ENCODE measurements around the gene ARHGEF4. TPM values are rescaled to one million over a fixed set of nuclear protein-coding genes. Genes with fewer than 3 reads are reported as not detected.

Gene ARHGEF4
- total RNA-seq, 1 donor from 2014 or later: 4.8 TPM

DNA sequence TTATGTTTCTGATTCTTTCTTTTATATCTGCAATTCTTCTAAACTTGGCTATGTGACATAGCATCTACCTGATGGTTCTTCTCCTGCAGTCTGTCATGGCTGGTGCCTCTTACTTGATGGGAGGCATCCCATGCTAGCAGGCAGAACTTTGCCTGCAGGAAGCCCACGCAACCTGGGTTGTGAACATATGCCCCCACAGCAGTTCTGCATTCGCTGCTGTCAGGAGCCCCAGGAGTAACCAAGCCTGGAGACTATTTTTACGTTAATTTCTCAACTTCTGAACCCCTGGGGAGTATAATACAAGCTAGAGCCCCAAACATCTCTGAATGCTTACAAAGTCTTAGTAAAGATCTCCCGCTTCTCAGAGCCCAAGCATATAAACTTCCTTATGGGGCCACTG, 244.5 kb downstream of the ARHGEF4 start:
- Histone ChIP-seq H3K4me3 (ENCODE audit: insufficient read depth, low read depth, low read length) (no peak overlapping the region), H3K27me3 (ENCODE audit: insufficient read depth, low read length) (no peaks in the 10 kb centered on the region), H3K9me3 (ENCODE audit: insufficient read depth, low read depth, low read length) (no peaks in the 10 kb centered on the region), H4K20me1 (ENCODE audit: insufficient read depth, low read length) (peaks cover 84% of the 10 kb centered on the region), H3K36me3 (ENCODE audit: insufficient read depth, low read length) (peaks cover 51% of the 10 kb centered on the region), H3K79me2 (ENCODE audit: insufficient read depth, low read length) (peaks cover 93% of the 10 kb centered on the region), H3K4me1 (ENCODE audit: insufficient read depth, low read length) (no peaks in the 10 kb centered on the region), H2AFZ (ENCODE audit: low read depth, low read length) (no peak overlapping the region), H3K9ac (ENCODE audit: low read length) (no peak overlapping the region), H3K27ac (ENCODE audit: low read depth, low read length) (no peak overlapping the region), H3K4me2 (ENCODE audit: low read length) (no peak overlapping the region)
- DNase-seq (ENCODE audit: low read depth): no peak
- H3K4me1 Mint-ChIP-seq (ENCODE audit: low read depth, unreplicated experiment): peaks cover 9% of the 10 kb centered on the region
- H3K27ac Mint-ChIP-seq (ENCODE audit: unreplicated experiment): no peak overlapping the region
- no peaks in the 10 kb centered on the region for H3K9me3 Mint-ChIP-seq (ENCODE audit: unreplicated experiment)
- no peak for TF ChIP-seq EZH2 (IDR thresholded peaks at IDR 0.05; ENCODE audit: insufficient read depth, low read length)
- TF ChIP-seq, protein P1, sequence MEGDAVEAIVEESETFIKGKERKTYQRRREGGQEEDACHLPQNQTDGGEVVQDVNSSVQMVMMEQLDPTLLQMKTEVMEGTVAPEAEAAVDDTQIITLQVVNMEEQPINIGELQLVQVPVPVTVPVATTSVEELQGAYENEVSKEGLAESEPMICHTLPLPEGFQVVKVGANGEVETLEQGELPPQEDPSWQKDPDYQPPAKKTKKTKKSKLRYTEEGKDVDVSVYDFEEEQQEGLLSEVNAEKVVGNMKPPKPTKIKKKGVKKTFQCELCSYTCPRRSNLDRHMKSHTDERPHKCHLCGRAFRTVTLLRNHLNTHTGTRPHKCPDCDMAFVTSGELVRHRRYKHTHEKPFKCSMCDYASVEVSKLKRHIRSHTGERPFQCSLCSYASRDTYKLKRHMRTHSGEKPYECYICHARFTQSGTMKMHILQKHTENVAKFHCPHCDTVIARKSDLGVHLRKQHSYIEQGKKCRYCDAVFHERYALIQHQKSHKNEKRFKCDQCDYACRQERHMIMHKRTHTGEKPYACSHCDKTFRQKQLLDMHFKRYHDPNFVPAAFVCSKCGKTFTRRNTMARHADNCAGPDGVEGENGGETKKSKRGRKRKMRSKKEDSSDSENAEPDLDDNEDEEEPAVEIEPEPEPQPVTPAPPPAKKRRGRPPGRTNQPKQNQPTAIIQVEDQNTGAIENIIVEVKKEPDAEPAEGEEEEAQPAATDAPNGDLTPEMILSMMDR (IDR thresholded peaks at IDR 0.05; ENCODE audit: insufficient read depth, low read depth, low read length): no peak
- no peak overlapping the region for H3K4me3 Mint-ChIP-seq (ENCODE audit: unreplicated experiment)
- no peaks in the 10 kb centered on the region for H3K27me3 Mint-ChIP-seq (ENCODE audit: low read depth, unreplicated experiment)
- no peak for FAIRE-seq
- peaks cover 13% of the 10 kb centered on the region for H3K36me3 Mint-ChIP-seq (ENCODE audit: low read depth, unreplicated experiment)

DNA sequence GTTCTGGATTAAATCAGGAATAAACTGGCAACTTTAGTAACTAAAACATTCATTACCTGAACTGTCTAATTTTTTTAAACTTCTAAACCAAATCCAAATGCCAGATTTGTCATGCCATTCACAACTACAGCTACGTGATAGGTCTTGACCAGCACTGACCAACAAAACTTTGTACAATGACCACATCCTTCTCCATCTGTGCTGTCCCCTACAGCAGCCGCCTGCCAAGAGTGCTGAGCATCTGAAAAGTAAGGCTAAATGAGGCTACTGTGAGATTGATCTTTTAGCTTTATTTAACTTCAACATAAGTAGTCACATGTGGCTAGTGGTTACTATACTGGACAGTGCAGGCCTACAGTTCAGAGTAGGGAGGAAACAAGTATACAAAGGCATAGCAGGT, 248.9 kb downstream of the ARHGEF4 start:
- Mint-ChIP-seq H3K27ac (ENCODE audit: unreplicated experiment) (no peak overlapping the region), H3K27me3 (ENCODE audit: low read depth, unreplicated experiment) (no peaks in the 10 kb centered on the region), H3K9me3 (ENCODE audit: unreplicated experiment) (no peaks in the 10 kb centered on the region), H3K36me3 (ENCODE audit: low read depth, unreplicated experiment) (peaks cover 12% of the 10 kb centered on the region), H3K4me1 (ENCODE audit: low read depth, unreplicated experiment) (peaks cover 6% of the 10 kb centered on the region), H3K4me3 (ENCODE audit: unreplicated experiment) (no peak overlapping the region)
- no peaks in the 10 kb centered on the region for H3K27me3 ChIP-seq (ENCODE audit: insufficient read depth, low read length)
- TF ChIP-seq, protein P1 (IDR thresholded peaks at IDR 0.05; ENCODE audit: insufficient read depth, low read depth, low read length): no peak
- TF ChIP-seq EZH2 (IDR thresholded peaks at IDR 0.05; ENCODE audit: insufficient read depth, low read length): no peak
- H3K4me1 ChIP-seq (ENCODE audit: insufficient read depth, low read length): no peaks in the 10 kb centered on the region
- no peak overlapping the region for H3K9ac ChIP-seq (ENCODE audit: low read length)
- H3K79me2 ChIP-seq (ENCODE audit: insufficient read depth, low read length): peaks cover 98% of the 10 kb centered on the region
- H3K4me2 ChIP-seq (ENCODE audit: low read length): no peak overlapping the region
- H3K9me3 ChIP-seq (ENCODE audit: insufficient read depth, low read depth, low read length): no peaks in the 10 kb centered on the region
- peaks cover 29% of the 10 kb centered on the region for H3K36me3 ChIP-seq (ENCODE audit: insufficient read depth, low read length)
- FAIRE-seq: no peak
- no peak overlapping the region for H2AFZ ChIP-seq (ENCODE audit: low read depth, low read length)
- H4K20me1 ChIP-seq (ENCODE audit: insufficient read depth, low read length): peaks cover 83% of the 10 kb centered on the region
- H3K27ac ChIP-seq (ENCODE audit: low read depth, low read length): no peak overlapping the region
- no peak overlapping the region for H3K4me3 ChIP-seq (ENCODE audit: insufficient read depth, low read depth, low read length)
- DNase-seq (ENCODE audit: low read depth): peak; percentile 62

DNA sequence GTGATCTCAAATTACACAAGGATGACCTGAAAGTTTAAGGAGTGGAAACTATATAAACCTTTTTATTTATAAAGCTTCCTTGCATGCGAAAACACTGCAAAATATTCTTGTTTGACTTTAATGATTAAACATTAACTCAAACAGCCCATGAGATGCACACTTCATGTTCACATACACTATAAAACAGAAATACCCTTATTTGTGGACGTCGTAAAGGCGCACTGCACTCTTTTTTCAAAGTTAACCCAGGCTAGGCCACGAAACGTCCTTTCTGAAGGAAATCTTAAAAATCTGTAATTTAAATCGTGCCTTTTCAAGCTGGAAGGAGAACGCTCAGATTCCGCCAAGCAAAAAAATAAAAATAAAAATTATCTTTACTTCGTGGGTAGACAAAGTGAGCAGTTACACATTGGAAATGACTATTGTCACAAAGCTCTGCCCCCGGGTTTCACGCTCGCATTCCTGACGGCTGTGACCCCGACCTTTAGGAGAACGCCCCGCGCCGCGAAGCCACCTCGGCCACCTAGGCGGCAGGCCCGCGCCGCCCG, 255.8 kb downstream of the ARHGEF4 start:
- Mint-ChIP-seq H3K27me3 (ENCODE audit: low read depth, unreplicated experiment) (no peaks in the 10 kb centered on the region), H3K4me3 (ENCODE audit: unreplicated experiment) (peak overlapping the region; percentile 90), H3K36me3 (ENCODE audit: low read depth, unreplicated experiment) (peaks cover 3% of the 10 kb centered on the region), H3K9me3 (ENCODE audit: unreplicated experiment) (no peaks in the 10 kb centered on the region), H3K4me1 (ENCODE audit: low read depth, unreplicated experiment) (peaks cover 4% of the 10 kb centered on the region), H3K27ac (ENCODE audit: unreplicated experiment) (peak overlapping the region; percentile 28)
- DNase-seq (ENCODE audit: low read depth) (no peak), FAIRE-seq (no peak)
- Histone ChIP-seq H3K36me3 (ENCODE audit: insufficient read depth, low read length) (peaks cover 3% of the 10 kb centered on the region), H3K79me2 (ENCODE audit: insufficient read depth, low read length) (peaks cover 57% of the 10 kb centered on the region), H3K4me3 (ENCODE audit: insufficient read depth, low read depth, low read length) (peak overlapping the region; percentile 95), H3K9ac (ENCODE audit: low read length) (peak overlapping the region; percentile 94), H3K9me3 (ENCODE audit: insufficient read depth, low read depth, low read length) (no peaks in the 10 kb centered on the region), H4K20me1 (ENCODE audit: insufficient read depth, low read length) (peaks cover 42% of the 10 kb centered on the region), H3K4me2 (ENCODE audit: low read length) (peak overlapping the region; percentile 91), H3K4me1 (ENCODE audit: insufficient read depth, low read length) (peaks cover 7% of the 10 kb centered on the region), H2AFZ (ENCODE audit: low read depth, low read length) (peak overlapping the region; percentile 85), H3K27ac (ENCODE audit: low read depth, low read length) (peak overlapping the region; percentile 95), H3K27me3 (ENCODE audit: insufficient read depth, low read length) (no peaks in the 10 kb centered on the region)
- TF ChIP-seq, protein P1 (IDR thresholded peaks at IDR 0.05; ENCODE audit: insufficient read depth, low read depth, low read length): no peak
- TF ChIP-seq EZH2 (IDR thresholded peaks at IDR 0.05; ENCODE audit: insufficient read depth, low read length): no peak

Measured in astrocyte (in vitro differentiated cells and primary cell).